ENCODE data around the gene PDLIM3.
A peak's percentile ranks its signal among the peaks of the same experiment; 100 is the strongest.
"Not testable (repeated sequence)": the region's sequence is repeated elsewhere in the genome, so short reads cannot be mapped to it uniquely, and the experiment has no call there.

Gene PDLIM3

GRCh38 chr4:185559915-185560281 is 24.6 kb upstream of the PDLIM3 start:
- Histone ChIP-seq H3K79me1 (ENCODE audit: low read length) (no peaks in the 10 kb centered on the region), H3K4me1 (ENCODE audit: control insufficient read depth, low read depth, low read length) (peaks cover 2% of the 10 kb centered on the region), H4K5ac (ENCODE audit: low read length) (no peak overlapping the region), H3K4me3 (ENCODE audit: low read length) (no peak overlapping the region), H3K27me3 (ENCODE audit: insufficient read depth, low read length, poor library complexity) (no peaks in the 10 kb centered on the region), H2BK15ac (replicated peaks; ENCODE audit: low read depth) (no peak overlapping the region), H3K56ac (ENCODE audit: low read length) (no peak overlapping the region), H3K18ac (ENCODE audit: low read length) (peak overlapping the region; percentile 88), H3K4me2 (ENCODE audit: low read length) (no peak overlapping the region), H2AK5ac (ENCODE audit: low read length) (no peak overlapping the region), H4K8ac (ENCODE audit: low read depth, low read length) (no peak overlapping the region), H3K9ac (ENCODE audit: low read length) (no peak overlapping the region), H3K36me3 (ENCODE audit: control insufficient read depth, insufficient read depth, low read length) (no peaks in the 10 kb centered on the region), H3K79me2 (ENCODE audit: control insufficient read depth, insufficient read depth, low read length) (no peaks in the 10 kb centered on the region), H2BK5ac (ENCODE audit: low read length) (no peak overlapping the region), H3K27ac (ENCODE audit: low read depth, low read length) (no peak overlapping the region), H3K23ac (ENCODE audit: low read length) (no peak overlapping the region), H2BK120ac (ENCODE audit: low read depth, low read length) (no peak overlapping the region), H3K4ac (ENCODE audit: low read depth, low read length) (peak overlapping the region; percentile 7)
- no CpG with 5 or more reads among the region's 4 CpGs for WGBS (ENCODE audit: extremely low coverage, insufficient coverage, low lambda C conversion rate)
- DNase-seq, result peak; percentile 89

- not testable (repeated sequence) for H3K4me3 ChIP-seq (ENCODE audit: low read length); H3K27ac ChIP-seq (ENCODE audit: low read depth, low read length)
Observed at GRCh38 chr4:185559251-185559914, 24.1 kb upstream of the PDLIM3 start.

GRCh38 chr4:185554365-185555126 is 19.2 kb upstream of the PDLIM3 start:
- no peak for DNase-seq
- H3K4me3 ChIP-seq (ENCODE audit: low read length), result no peak overlapping the region
- no peaks in the 10 kb centered on the region for H3K79me1 ChIP-seq (ENCODE audit: low read length)
- no peak overlapping the region for H3K9ac ChIP-seq (ENCODE audit: low read length)
- no peak overlapping the region for H4K5ac ChIP-seq (ENCODE audit: low read length)
- no peaks in the 10 kb centered on the region for H3K4me1 ChIP-seq (ENCODE audit: control insufficient read depth, low read depth, low read length)
- no peak overlapping the region for H2BK5ac ChIP-seq (ENCODE audit: low read length)
- H3K4ac ChIP-seq (ENCODE audit: low read depth, low read length), result no peak overlapping the region
- H2BK120ac ChIP-seq (ENCODE audit: low read depth, low read length), result no peak overlapping the region
- H3K4me2 ChIP-seq (ENCODE audit: low read length), result no peak overlapping the region
- H3K23ac ChIP-seq (ENCODE audit: low read length), result no peak overlapping the region
- H3K56ac ChIP-seq (ENCODE audit: low read length), result no peak overlapping the region
- no peak overlapping the region for H3K27ac ChIP-seq (ENCODE audit: low read depth, low read length)
- WGBS (ENCODE audit: extremely low coverage, insufficient coverage, low lambda C conversion rate), result no CpG with 5 or more reads among the region's 4 CpGs
- H2AK5ac ChIP-seq (ENCODE audit: low read length), result no peak overlapping the region
- no peak overlapping the region for H3K18ac ChIP-seq (ENCODE audit: low read length)
- H3K79me2 ChIP-seq (ENCODE audit: control insufficient read depth, insufficient read depth, low read length), result no peaks in the 10 kb centered on the region
- H3K27me3 ChIP-seq (ENCODE audit: insufficient read depth, low read length, poor library complexity), result no peaks in the 10 kb centered on the region
- no peak overlapping the region for H4K8ac ChIP-seq (ENCODE audit: low read depth, low read length)
- H3K36me3 ChIP-seq (ENCODE audit: control insufficient read depth, insufficient read depth, low read length), result no peaks in the 10 kb centered on the region
- H2BK15ac ChIP-seq (replicated peaks; ENCODE audit: low read depth), result no peak overlapping the region

More at GRCh38 chr4:185559251-185559914, 24.1 kb upstream of the PDLIM3 start:
- no CpG with 5 or more reads among the region's 8 CpGs for WGBS (ENCODE audit: extremely low coverage, insufficient coverage, low lambda C conversion rate)
- Histone ChIP-seq H3K4ac (ENCODE audit: low read depth, low read length) (peak overlapping the region; percentile 76), H3K56ac (ENCODE audit: low read length) (peak overlapping the region; percentile 15), H3K18ac (ENCODE audit: low read length) (peak overlapping the region; percentile 88)
- not testable (repeated sequence) for H4K5ac ChIP-seq (ENCODE audit: low read length); H3K79me2 ChIP-seq (ENCODE audit: control insufficient read depth, insufficient read depth, low read length); H2BK120ac ChIP-seq (ENCODE audit: low read depth, low read length); H3K36me3 ChIP-seq (ENCODE audit: control insufficient read depth, insufficient read depth, low read length); H3K79me1 ChIP-seq (ENCODE audit: low read length); H3K4me1 ChIP-seq (ENCODE audit: control insufficient read depth, low read depth, low read length); H2BK15ac ChIP-seq (replicated peaks; ENCODE audit: low read depth); H3K23ac ChIP-seq (ENCODE audit: low read length); H2AK5ac ChIP-seq (ENCODE audit: low read length); H4K8ac ChIP-seq (ENCODE audit: low read depth, low read length); H3K4me2 ChIP-seq (ENCODE audit: low read length); H2BK5ac ChIP-seq (ENCODE audit: low read length); DNase-seq; H3K27me3 ChIP-seq (ENCODE audit: insufficient read depth, low read length, poor library complexity); H3K9ac ChIP-seq (ENCODE audit: low read length)

GRCh38 chr4:185552254-185552653 is 16.9 kb upstream of the PDLIM3 start:
- H2BK120ac ChIP-seq (ENCODE audit: low read depth, low read length), result no peak overlapping the region
- no peak overlapping the region for H2AK5ac ChIP-seq (ENCODE audit: low read length)
- H4K5ac ChIP-seq (ENCODE audit: low read length), result no peak overlapping the region
- H3K4me1 ChIP-seq (ENCODE audit: control insufficient read depth, low read depth, low read length), result no peaks in the 10 kb centered on the region
- H3K79me1 ChIP-seq (ENCODE audit: low read length), result no peaks in the 10 kb centered on the region
- H3K23ac ChIP-seq (ENCODE audit: low read length), result no peak overlapping the region
- H3K27me3 ChIP-seq (ENCODE audit: insufficient read depth, low read length, poor library complexity), result no peaks in the 10 kb centered on the region
- H2BK15ac ChIP-seq (replicated peaks; ENCODE audit: low read depth), result no peak overlapping the region
- no peak overlapping the region for H3K56ac ChIP-seq (ENCODE audit: low read length)
- H3K27ac ChIP-seq (ENCODE audit: low read depth, low read length), result no peak overlapping the region
- H3K36me3 ChIP-seq (ENCODE audit: control insufficient read depth, insufficient read depth, low read length), result no peaks in the 10 kb centered on the region
- no peaks in the 10 kb centered on the region for H3K79me2 ChIP-seq (ENCODE audit: control insufficient read depth, insufficient read depth, low read length)
- H2BK5ac ChIP-seq (ENCODE audit: low read length), result no peak overlapping the region
- H3K4ac ChIP-seq (ENCODE audit: low read depth, low read length), result no peak overlapping the region
- no peak for DNase-seq
- no peak overlapping the region for H3K4me3 ChIP-seq (ENCODE audit: low read length)
- H3K9ac ChIP-seq (ENCODE audit: low read length), result no peak overlapping the region
- no CpG with 5 or more reads among the region's 2 CpGs for WGBS (ENCODE audit: extremely low coverage, insufficient coverage, low lambda C conversion rate)
- H3K18ac ChIP-seq (ENCODE audit: low read length), result no peak overlapping the region
- H3K4me2 ChIP-seq (ENCODE audit: low read length), result no peak overlapping the region
- no peak overlapping the region for H4K8ac ChIP-seq (ENCODE audit: low read depth, low read length)

GRCh38 chr4:185550933-185551332 is 15.6 kb upstream of the PDLIM3 start:
- Histone ChIP-seq H3K27ac (ENCODE audit: low read depth, low read length) (no peak overlapping the region), H4K8ac (ENCODE audit: low read depth, low read length) (no peak overlapping the region), H3K79me2 (ENCODE audit: control insufficient read depth, insufficient read depth, low read length) (no peaks in the 10 kb centered on the region), H3K18ac (ENCODE audit: low read length) (no peak overlapping the region), H2BK5ac (ENCODE audit: low read length) (no peak overlapping the region), H3K4ac (ENCODE audit: low read depth, low read length) (no peak overlapping the region), H2BK120ac (ENCODE audit: low read depth, low read length) (no peak overlapping the region), H3K4me2 (ENCODE audit: low read length) (no peak overlapping the region), H2AK5ac (ENCODE audit: low read length) (no peak overlapping the region), H3K27me3 (ENCODE audit: insufficient read depth, low read length, poor library complexity) (no peaks in the 10 kb centered on the region), H3K4me3 (ENCODE audit: low read length) (no peak overlapping the region), H3K79me1 (ENCODE audit: low read length) (no peaks in the 10 kb centered on the region), H3K23ac (ENCODE audit: low read length) (no peak overlapping the region), H3K9ac (ENCODE audit: low read length) (no peak overlapping the region), H2BK15ac (replicated peaks; ENCODE audit: low read depth) (no peak overlapping the region), H3K56ac (ENCODE audit: low read length) (no peak overlapping the region), H3K4me1 (ENCODE audit: control insufficient read depth, low read depth, low read length) (no peaks in the 10 kb centered on the region), H3K36me3 (ENCODE audit: control insufficient read depth, insufficient read depth, low read length) (no peaks in the 10 kb centered on the region), H4K5ac (ENCODE audit: low read length) (no peak overlapping the region)
- DNase-seq, result no peak
- WGBS (ENCODE audit: extremely low coverage, insufficient coverage, low lambda C conversion rate), result no CpG with 5 or more reads among the region's 1 CpG

All from mesendoderm (in vitro differentiated cells).